HG03039 (cell line): ENCODE results near the gene DLG1.
"Not testable (repeated sequence)": the region's sequence is repeated elsewhere in the genome, so short reads cannot be mapped to it uniquely, and the experiment has no call there.

Experiments
- ATAC-seq: cut with Tn5 transposase; IDR thresholded peaks from one replicate; pipeline ENCODE4 v1.9.1; 2021; ENCODE audit warnings: mild to moderate bottlenecking, moderate library complexity; ENCODE audit not compliant: unreplicated experiment

DLG1 gene

DNA sequence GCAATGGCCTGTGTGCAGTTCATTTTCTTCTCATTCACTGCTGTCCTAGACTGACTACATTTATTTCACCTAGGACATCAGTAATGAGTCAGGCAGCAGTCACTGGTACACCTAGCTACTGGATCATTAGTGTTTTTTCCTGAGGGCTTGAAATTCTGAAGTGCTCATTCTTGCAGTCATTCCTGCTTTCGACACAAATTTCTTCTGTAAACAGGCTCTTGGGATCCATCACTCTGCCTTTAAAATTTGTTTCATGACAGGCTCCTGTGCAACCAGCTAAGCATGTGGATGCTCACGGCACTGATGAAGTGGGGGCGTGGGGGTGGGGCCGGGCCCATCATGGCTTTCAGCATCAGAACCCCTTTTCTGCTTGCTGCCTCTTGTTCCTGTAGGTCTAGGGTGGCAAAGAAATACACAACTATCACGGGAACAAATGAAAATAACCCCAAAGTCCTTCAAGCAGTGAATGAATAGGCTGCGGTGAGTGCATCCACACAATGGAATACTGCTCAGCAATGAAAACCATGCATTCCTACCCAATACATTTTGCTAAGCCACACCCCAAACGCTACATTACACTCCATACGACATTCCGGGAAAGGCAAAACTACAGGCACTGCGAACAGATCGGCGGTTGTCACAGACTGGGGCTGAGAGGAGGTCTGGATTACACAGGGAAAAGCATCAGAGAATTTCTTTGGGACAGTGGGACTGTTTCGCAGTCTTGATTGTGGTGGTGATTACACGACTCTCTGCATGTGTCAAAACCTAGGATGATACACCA is 259.5 kb downstream of the DLG1 start:
- no peak for ATAC-seq

- ATAC-seq = no peak
These were observed 262.8 kb downstream of the DLG1 start for GRCh38 chr3:197035577-197035976.

- ATAC-seq = not testable (repeated sequence)
These were observed 263.6 kb downstream of the DLG1 start for GRCh38 chr3:197034778-197035177.

- ATAC-seq = not testable (repeated sequence)
These were observed 264.6 kb downstream of the DLG1 start for GRCh38 chr3:197033764-197034163.

GRCh38 chr3:197031315-197032285 is 266.8 kb downstream of the DLG1 start:
- ATAC-seq = no peak

- no peak for ATAC-seq
These were observed 267.8 kb downstream of the DLG1 start for GRCh38 chr3:197030379-197031314.

GRCh38 chr3:197029511-197030167 is 268.8 kb downstream of the DLG1 start, which contains the start of gene MELTF:
Gene MELTF, minus strand, starts transcription at chr3:197029817. Its CDS starts 115 bp downstream, at chr3:197029702.
- peak; percentile 74 for ATAC-seq

- ATAC-seq = peak; percentile 2
These were observed 269.5 kb downstream of the DLG1 start for GRCh38 chr3:197028728-197029510.

GRCh38 chr3:197027896-197028727 is 270.3 kb downstream of the DLG1 start:
- no peak for ATAC-seq

GRCh38 chr3:197027151-197027895 is 271.1 kb downstream of the DLG1 start:
- no peak for ATAC-seq

- no peak for ATAC-seq
These were observed 271.9 kb downstream of the DLG1 start for GRCh38 chr3:197026481-197026866.

DNA sequence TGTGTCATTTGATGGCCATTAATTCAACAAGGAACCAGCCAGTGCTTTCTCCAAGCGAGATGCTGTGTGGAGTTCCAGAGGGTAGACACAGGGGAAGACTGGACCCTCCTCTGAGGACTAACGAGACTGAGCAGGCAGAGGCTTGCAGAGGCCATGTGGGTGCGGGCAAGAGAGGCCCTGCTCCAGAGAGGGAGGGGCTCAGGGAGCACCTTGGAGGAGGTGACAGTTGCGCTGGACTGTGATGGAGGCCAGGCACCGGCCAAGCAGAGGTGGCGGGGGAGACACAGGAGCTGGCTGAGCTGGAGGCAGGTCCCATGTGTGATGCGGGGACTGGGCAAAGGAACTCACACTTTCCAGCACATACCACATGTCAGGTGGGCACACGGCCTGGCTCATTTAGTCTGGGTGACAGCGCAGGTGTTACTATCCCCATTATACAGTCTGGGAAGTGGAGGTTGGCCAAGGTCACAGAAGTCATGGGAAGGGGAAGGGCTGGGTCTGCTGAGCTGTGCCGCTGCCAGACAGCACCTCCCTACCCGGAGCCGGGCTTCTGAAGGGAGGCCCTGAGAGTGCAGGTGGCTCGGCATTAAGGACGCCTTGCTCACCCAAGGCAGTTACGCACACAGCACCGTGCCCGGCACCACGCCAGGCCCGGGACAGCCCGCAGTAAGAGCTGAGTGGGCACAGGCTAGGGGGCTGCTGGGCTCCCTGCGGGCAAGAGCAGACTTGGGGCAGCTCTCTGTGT is 272.5 kb downstream of the DLG1 start:
- no peak for ATAC-seq

DNA sequence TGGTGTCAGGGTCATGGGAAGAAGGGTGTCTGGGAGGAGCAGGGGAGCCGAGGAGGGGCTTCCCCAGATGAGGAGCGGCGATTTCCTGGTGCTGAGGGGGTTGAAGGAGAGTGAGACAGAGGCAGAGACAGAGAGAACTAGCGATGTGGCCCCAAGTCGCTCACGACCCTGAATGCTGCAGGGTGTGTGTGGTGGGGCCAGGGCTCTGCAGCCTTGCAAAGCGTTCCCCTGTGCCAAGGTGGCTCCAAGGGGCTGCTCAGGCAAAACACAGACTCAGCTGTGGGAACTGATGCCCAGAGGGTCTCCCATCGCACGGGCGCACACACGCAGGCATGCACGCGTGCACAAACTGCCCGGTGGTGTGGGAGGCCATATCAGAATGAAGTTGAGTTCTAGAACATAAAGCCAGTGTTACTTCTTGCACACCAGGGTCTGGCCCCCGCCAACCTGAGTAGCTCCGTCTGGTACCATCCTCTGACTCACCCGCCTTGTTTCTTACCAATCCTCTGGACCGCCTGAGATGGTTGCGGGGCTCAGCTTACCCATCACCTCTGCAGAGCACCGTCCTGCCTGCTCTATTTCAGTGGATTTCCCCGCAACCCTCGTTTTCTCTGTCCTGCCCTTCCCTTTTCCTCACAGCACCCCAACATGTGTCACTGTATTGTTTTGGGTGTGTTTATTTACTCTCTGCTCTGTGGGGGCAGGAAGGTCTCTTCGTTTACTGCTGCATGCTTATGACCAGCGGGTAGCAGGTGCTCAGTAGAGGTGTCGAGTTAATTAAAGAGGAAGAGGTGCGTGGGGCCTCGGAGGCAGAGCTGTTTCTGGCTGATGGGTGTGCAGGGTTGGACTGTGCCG is 273.3 kb downstream of the DLG1 start:
- ATAC-seq = no peak

DNA sequence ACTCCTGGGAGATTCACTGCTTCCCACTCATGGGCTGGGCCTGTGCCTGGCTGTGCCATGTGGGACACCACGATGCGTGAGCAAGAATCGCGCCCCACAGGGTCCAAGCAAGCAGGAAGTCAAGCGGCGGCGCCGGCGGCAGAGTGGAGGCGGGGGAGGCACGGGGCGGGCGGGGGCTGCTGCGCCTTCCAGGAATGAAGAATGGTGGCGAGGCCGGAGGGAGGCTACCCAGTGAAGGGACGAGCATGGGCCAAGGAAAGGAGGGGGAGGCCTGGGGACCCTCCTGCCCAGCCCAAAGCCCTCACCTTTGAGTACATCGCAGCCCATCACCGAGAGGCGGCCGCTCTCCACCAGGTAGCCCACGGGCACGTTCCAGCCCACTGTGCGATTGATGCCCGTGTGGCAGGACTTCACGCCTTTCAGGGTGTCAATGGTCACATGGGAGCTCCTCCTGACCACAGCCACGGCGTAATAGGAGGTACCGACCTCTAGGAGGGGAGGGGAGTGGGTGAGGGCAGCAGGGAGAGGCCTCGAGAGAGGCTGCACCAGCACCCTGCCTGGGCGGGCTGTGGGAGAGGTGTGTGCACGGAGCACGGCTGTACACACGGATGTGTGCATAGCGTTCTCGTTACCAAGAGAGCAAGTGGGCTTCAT is 274.3 kb downstream of the DLG1 start:
- no peak for ATAC-seq

DNA sequence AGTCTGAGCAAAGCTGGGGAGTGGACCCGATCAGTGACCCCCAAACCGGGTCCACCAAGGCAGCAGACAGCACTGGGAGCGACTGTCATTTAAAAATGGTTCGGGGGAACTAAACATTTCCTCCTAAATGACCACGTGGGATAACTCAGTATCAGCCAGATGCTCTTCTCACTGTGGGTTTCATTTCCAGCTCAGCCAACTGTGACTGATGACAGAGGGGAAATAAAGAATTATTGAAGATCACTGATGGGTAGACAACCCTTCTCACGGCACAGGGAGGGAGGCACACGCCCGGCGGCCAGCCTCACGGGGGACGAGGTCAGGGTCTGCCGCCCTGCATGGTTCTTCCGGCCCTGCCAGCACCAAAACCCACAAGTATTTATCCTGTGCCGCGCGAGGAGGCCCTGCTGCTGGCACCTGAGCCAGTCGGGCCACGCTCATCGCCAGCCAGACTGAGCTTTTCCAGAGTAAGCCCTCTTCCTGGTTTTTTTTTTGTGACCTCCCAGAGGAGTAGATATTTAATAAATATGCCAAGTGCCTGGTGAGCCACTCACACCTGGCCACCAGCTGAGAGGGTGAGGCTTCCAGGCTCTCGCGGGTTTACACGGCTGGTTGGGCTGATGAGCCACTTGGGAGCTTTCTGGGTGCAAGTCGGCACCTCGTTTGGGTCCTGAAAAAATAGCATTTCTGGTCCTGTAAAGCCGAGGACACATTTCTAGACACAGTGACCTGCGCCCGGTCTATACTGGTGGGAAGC is 275.0 kb downstream of the DLG1 start:
- ATAC-seq = no peak
